H1 (cell line): ENCODE data around the gene ZBTB16. TPM values are rescaled to one million over a fixed set of nuclear protein-coding genes. Genes with fewer than 3 reads are reported as not detected.

Experiments used
- CTCF ChIA-PET: fragments of 300-600 bp; sonication (Branson Sonifier 250); formaldehyde crosslinking; loops from one replicate; lab custom pipeline; 2021; ENCODE audit not compliant: partially characterized antibody; lab: Charles Lee
- POLR2A ChIA-PET: fragments of 300-600 bp; sonication (Branson Sonifier 250); formaldehyde crosslinking; loops from one replicate; lab custom pipeline; 2021; ENCODE audit warnings: inconsistent platforms; ENCODE audit not compliant: partially characterized antibody; lab: Charles Lee
- DNase-seq, 2 experiments: peaks; one replicate each; pipeline versions ENCODE4 v3.0.0 to v3.0.0-alpha.2; 2010 to 2022; ENCODE audit warnings: low spot score in 2 of 2, low read depth in 1 of 2, mixed read lengths in 1 of 2
- FAIRE-seq: peaks from 2 replicates; lab custom pipeline; 2011; peaks lifted over from hg19 to GRCh38; lab: Jason Lieb, UNC
- H2AFZ ChIP-seq: 2 replicates; pipeline ENCODE4 v1.8.1; 2012; ENCODE audit warnings: low read length, inconsistent platforms
- H2AK5ac ChIP-seq: 2 replicates; pipeline ENCODE4 v1.6.1; 2013; ENCODE audit warnings: low read depth, low read length
- H2BK120ac ChIP-seq: replicated peaks from 2 replicates; pipeline ENCODE3; 2013; ENCODE audit warnings: low read depth, low read length, inconsistent platforms
- H2BK12ac ChIP-seq: 2 replicates; pipeline ENCODE4 v1.6.1; 2013; ENCODE audit warnings: low read depth, low read length
- H2BK15ac ChIP-seq: 2 replicates; pipeline ENCODE4 v1.6.1; 2013; ENCODE audit warnings: low read length
- H2BK20ac ChIP-seq: 2 replicates; pipeline ENCODE4 v1.6.1; 2013; ENCODE audit warnings: low read length
- H2BK5ac ChIP-seq: 2 replicates; pipeline ENCODE4 v1.6.1; 2013; ENCODE audit warnings: low read depth, low read length
- H3K14ac ChIP-seq: 2 replicates; pipeline ENCODE4 v1.6.1; 2013; ENCODE audit warnings: inconsistent platforms; ENCODE audit not compliant: insufficient read length
- H3K18ac ChIP-seq: 2 replicates; pipeline ENCODE4 v1.6.1; 2013; ENCODE audit warnings: low read length; ENCODE audit errors: extremely low read depth
- H3K23ac ChIP-seq: 2 replicates; pipeline ENCODE4 v1.6.1; 2013; ENCODE audit warnings: inconsistent platforms; ENCODE audit not compliant: insufficient read length
- H3K23me2 ChIP-seq: 2 replicates; pipeline ENCODE4 v1.6.1; 2013; ENCODE audit warnings: low read depth, low read length
- H3K27ac ChIP-seq: 2 replicates; pipeline ENCODE4 v1.6.1; 2011; ENCODE audit warnings: low read depth, low read length, inconsistent platforms
- H3K27me3 ChIP-seq, 4 experiments: replicated peaks in 1 of 4; 1 replicate in 1 of 4; 2 replicates in 3 of 4; pipeline versions ENCODE4 v1.6.1 to v1.8.1; 2011 to 2013; ENCODE audit warnings: low read length in 3 of 4, mild to moderate bottlenecking in 3 of 4, inconsistent platforms in 2 of 4, mixed read lengths in 2 of 4, moderate library complexity in 1 of 4; ENCODE audit not compliant: control insufficient read depth in 3 of 4, insufficient read depth in 3 of 4; ENCODE audit errors: extremely low read depth in 1 of 4
- H3K36me3 ChIP-seq, 4 experiments: 2 replicates each; pipeline versions ENCODE4 v1.6.1 to v1.8.1; 2011 to 2013; ENCODE audit warnings: mild to moderate bottlenecking in 4 of 4, low read length in 3 of 4, moderate library complexity in 2 of 4, control low read depth in 1 of 4, inconsistent platforms in 1 of 4; ENCODE audit not compliant: insufficient read depth in 4 of 4, control insufficient read depth in 2 of 4
- H3K4ac ChIP-seq: replicated peaks from 2 replicates; pipeline ENCODE3; 2013; ENCODE audit warnings: low read length, low read depth, mixed read lengths, inconsistent platforms; ENCODE audit not compliant: insufficient read length
- H3K4me1 ChIP-seq, 4 experiments: replicated peaks in 1 of 4; 1 replicate in 1 of 4; 2 replicates in 3 of 4; pipeline versions ENCODE4 v1.6.1 to v1.8.1; 2011 to 2013; ENCODE audit warnings: low read length in 3 of 4, inconsistent platforms in 2 of 4, mixed read lengths in 1 of 4; ENCODE audit not compliant: insufficient read depth in 4 of 4, control insufficient read depth in 3 of 4
- H3K4me2 ChIP-seq, 2 experiments: 2 replicates each; pipeline versions ENCODE4 v1.6.1 to v1.8.1; 2011 to 2013; ENCODE audit warnings: low read depth in 2 of 2, low read length in 2 of 2, control low read depth in 1 of 2, inconsistent platforms in 1 of 2, mild to moderate bottlenecking in 1 of 2; ENCODE audit not compliant: insufficient read depth in 1 of 2
- H3K4me3 ChIP-seq, 4 experiments: fragments of 200-600, 300-600 bp in 1 of 4; sonication (generic), shearing (Covaris generic), sonication (Bioruptor Twin) in 1 of 4; 2 replicates each; pipeline versions ENCODE4 v1.5.1 to v1.8.1; 2011 to 2016; ENCODE audit warnings: low read length in 4 of 4, low read depth in 3 of 4, control low read depth in 2 of 4, inconsistent platforms in 2 of 4, mild to moderate bottlenecking in 2 of 4, mixed read lengths in 1 of 4, moderate library complexity in 1 of 4; ENCODE audit not compliant: insufficient read depth in 2 of 4; ENCODE audit errors: extremely low read depth in 1 of 4
- H3K56ac ChIP-seq: replicated peaks from 2 replicates; pipeline ENCODE3; 2013; ENCODE audit warnings: low read depth, mild to moderate bottlenecking, mixed read lengths, low read length, inconsistent platforms; ENCODE audit not compliant: insufficient read length
- H3K79me1 ChIP-seq: 2 replicates; pipeline ENCODE4 v1.6.1; 2013; ENCODE audit warnings: low read depth, low read length, control low read depth
- H3K79me2 ChIP-seq, 2 experiments: 2 replicates each; pipeline versions ENCODE4 v1.6.1 to v1.8.1; 2012 to 2013; ENCODE audit warnings: low read length in 2 of 2, mild to moderate bottlenecking in 2 of 2, inconsistent platforms in 1 of 2; ENCODE audit not compliant: insufficient read depth in 2 of 2, control insufficient read depth in 1 of 2
- H3K9ac ChIP-seq, 4 experiments: replicated peaks in 1 of 4; 1 replicate in 1 of 4; 2 replicates in 3 of 4; pipeline versions ENCODE4 v1.6.1 to v1.8.1; 2011 to 2013; ENCODE audit warnings: low read depth in 3 of 4, low read length in 3 of 4, control low read depth in 2 of 4, mild to moderate bottlenecking in 2 of 4, moderate library complexity in 2 of 4, inconsistent platforms in 1 of 4; ENCODE audit errors: extremely low read depth in 1 of 4
- H3K9me3 ChIP-seq, 2 experiments: 2 replicates each; pipeline versions ENCODE4 v1.6.1 to v1.8.1; 2012 to 2013; ENCODE audit warnings: mild to moderate bottlenecking in 2 of 2, moderate library complexity in 2 of 2, control low read depth in 1 of 2, inconsistent platforms in 1 of 2, low read depth in 1 of 2, low read length in 1 of 2, mixed read lengths in 1 of 2; ENCODE audit not compliant: insufficient read depth in 2 of 2
- H4K20me1 ChIP-seq, 2 experiments: replicated peaks in 1 of 2; 2 replicates each; pipeline versions ENCODE3 to v1.8.1; 2011 to 2013; ENCODE audit warnings: inconsistent platforms in 2 of 2, low read length in 2 of 2, mild to moderate bottlenecking in 1 of 2; ENCODE audit not compliant: insufficient read depth in 2 of 2, control insufficient read depth in 1 of 2
- H4K5ac ChIP-seq: 2 replicates; pipeline ENCODE4 v1.6.1; 2013; ENCODE audit warnings: low read length, low read depth, mixed read lengths, inconsistent platforms; ENCODE audit not compliant: insufficient read length
- H4K8ac ChIP-seq: 2 replicates; pipeline ENCODE4 v1.8.0; 2013; ENCODE audit warnings: mild to moderate bottlenecking, moderate library complexity, low read length, inconsistent platforms; ENCODE audit not compliant: insufficient read depth; ENCODE audit errors: extremely low read depth
- H4K91ac ChIP-seq: replicated peaks from 2 replicates; pipeline ENCODE3; 2013; ENCODE audit warnings: low read length, mixed read lengths, inconsistent platforms; ENCODE audit not compliant: insufficient read length
- ATF2 ChIP-seq: IDR thresholded peaks from 2 replicates; pipeline ENCODE4 v1.6.1; 2012; ENCODE audit warnings: low read length, inconsistent platforms
- BRCA1 ChIP-seq: IDR thresholded peaks from 2 replicates; pipeline ENCODE4 v1.6.1; 2012; ENCODE audit warnings: low read depth, low read length, improper control_type of control experiment
- GABPA ChIP-seq: IDR thresholded peaks from 2 replicates; pipeline ENCODE4 v1.6.1; 2011; ENCODE audit warnings: mild to moderate bottlenecking, low read length, moderate library complexity, borderline replicate concordance; ENCODE audit not compliant: insufficient read depth
- JUND ChIP-seq: IDR thresholded peaks from 2 replicates; pipeline ENCODE4 v1.6.1; 2011; ENCODE audit warnings: mild to moderate bottlenecking, improper control_type of control experiment, low read length
- KDM1A ChIP-seq: fragments of 200-600, 300-600 bp; sonication (generic); IDR thresholded peaks from 2 replicates; pipeline ENCODE4 v1.7.1; 2016; ENCODE audit warnings: mild to moderate bottlenecking, low read length, borderline replicate concordance
- POU5F1 ChIP-seq: IDR thresholded peaks from 2 replicates; pipeline ENCODE4 v1.6.1; 2011; ENCODE audit warnings: low read depth, mild to moderate bottlenecking, low read length, moderate library complexity
- SAP30 ChIP-seq: fragments of 300-600 bp; sonication (generic); IDR thresholded peaks from 2 replicates; pipeline ENCODE4 v1.7.1; 2012; ENCODE audit warnings: low read length, moderate library complexity, mild to moderate bottlenecking, inconsistent platforms; ENCODE audit not compliant: insufficient read depth, insufficient replicate concordance
- SIRT6 ChIP-seq: IDR thresholded peaks from one replicate; pipeline ENCODE4 v1.7.1; 2012; ENCODE audit warnings: low read length, inconsistent platforms
- SIX5 ChIP-seq: IDR thresholded peaks from 2 replicates; pipeline ENCODE4 v1.6.1; 2011; ENCODE audit warnings: mild to moderate bottlenecking, low read depth, low read length
- TCF12 ChIP-seq: IDR thresholded peaks from 2 replicates; pipeline ENCODE4 v1.6.1; 2011; ENCODE audit warnings: low read depth, mild to moderate bottlenecking, low read length
- TEAD4 ChIP-seq: IDR thresholded peaks from 2 replicates; pipeline ENCODE4 v1.6.1; 2012; ENCODE audit warnings: low read depth, low read length, inconsistent platforms, mixed read lengths
- WGBS, 2 experiments: shearing (Covaris generic) in 1 of 2; methylation state at CpG; one replicate each; pipeline versions ENCODE4 v1.1.6 to v1.1.7; 2013 to 2015; ENCODE audit warnings: low lambda C conversion rate in 2 of 2, mixed read lengths in 2 of 2, inconsistent platforms in 1 of 2, low coverage in 1 of 2, missing lambda C conversion rate in 1 of 2; ENCODE audit not compliant: insufficient replicate concordance in 2 of 2, insufficient coverage in 1 of 2, insufficient read length in 1 of 2; ENCODE audit errors: extremely low coverage in 1 of 2, missing lambda C conversion rate in 1 of 2; 5-methylcytosine and 5-hydroxymethylcytosine counted together
- polyA plus RNA-seq, 7 experiments: library from polyadenylated mRNA; depleted of rRNA in 3 of 7; stranded (reverse) in 5 of 7; unstranded in 2 of 7; fragments of >200 nt in 5 of 7; fragments of 200-250 nt in 2 of 7; gene quantifications; 1 replicate in 5 of 7; 2 replicates in 1 of 7; 4 replicates in 1 of 7; pipeline versions ENCODE4 v1.2.1 to v1.2.3, GENCODE V29; 2011 to 2013; ENCODE audit warnings: missing spikeins in 2 of 7, mixed read lengths in 2 of 7
- total RNA-seq: library from RNA; stranded (reverse); fragmentation: NEBNext Ultra II Directional; extraction: Animal tissue kit (Norgen Biotek cat#: 25700); gene quantifications from 2 replicates; pipeline ENCODE4 v1.2.1, GENCODE V29; 2021

Gene ZBTB16
- total and polyA plus RNA-seq, 2 of the 8 experiments (the other 6 are each of a cell fraction or from before 2014, with no cell fraction given), result 0.12 to 0.61 TPM

- H4K91ac ChIP-seq, result no peak overlapping the region
- H2BK20ac ChIP-seq, result no peak overlapping the region
- H4K8ac ChIP-seq, result no peak overlapping the region
- no peaks in the 10 kb centered on the region for H3K79me1 ChIP-seq
- 89% methylated on average over 8 of the region's 8 CpGs; no CpG with 5 or more reads in 1 of the 2 experiments for WGBS, 2 experiments
- H2AFZ ChIP-seq, result no peak overlapping the region; the same call in 1 of the 2 replicates
- DNase-seq (no peak), FAIRE-seq (no peak)
- no peaks in the 10 kb centered on the region for H3K9me3 ChIP-seq
- H3K4me2 ChIP-seq, result no peak overlapping the region
- H3K27me3 ChIP-seq, result no peaks in the 10 kb centered on the region
- H2BK5ac ChIP-seq, result no peak overlapping the region
- no peaks in the 10 kb centered on the region for H3K23me2 ChIP-seq
- no peaks in the 10 kb centered on the region for H3K4me1 ChIP-seq
- H3K79me2 ChIP-seq, result no peaks in the 10 kb centered on the region
- no peak overlapping the region for H3K9ac ChIP-seq
- ChIA-PET CTCF (no interaction called here), POLR2A (no interaction called here)
- no peak overlapping the region for H3K14ac ChIP-seq
- H3K36me3 ChIP-seq, result no peaks in the 10 kb centered on the region
- H2BK15ac ChIP-seq, result no peak overlapping the region
- H4K5ac ChIP-seq, result no peak overlapping the region
- H3K4me3 ChIP-seq, result no peak overlapping the region
- no peaks in the 10 kb centered on the region for H4K20me1 ChIP-seq
- no peak overlapping the region for H2AK5ac ChIP-seq
- no peak overlapping the region for H3K18ac ChIP-seq
- no peak overlapping the region for H2BK120ac ChIP-seq
- H3K56ac ChIP-seq, result no peak overlapping the region
- H3K23ac ChIP-seq, result no peak overlapping the region
- H3K27ac ChIP-seq, result no peak overlapping the region
- H2BK12ac ChIP-seq, result no peak overlapping the region
- no peak overlapping the region for H3K4ac ChIP-seq
- TF ChIP-seq GABPA, result no peak
- no peak for TF ChIP-seq SIRT6
- no peak for TF ChIP-seq TEAD4
- no peak for TF ChIP-seq KDM1A
- no peak for TF ChIP-seq BRCA1
- no peak for TF ChIP-seq ATF2
- no peak for TF ChIP-seq POU5F1
- TF ChIP-seq TCF12, result no peak
- TF ChIP-seq JUND, result no peak
- TF ChIP-seq SIX5, result no peak
- no peak for TF ChIP-seq SAP30
These were observed 238.5 kb downstream of the ZBTB16 start for GRCh38 chr11:114297806-114298709.
